ENCODE results near the gene TMEM234. TPM values are rescaled to one million over a fixed set of nuclear protein-coding genes. Genes with fewer than 3 reads are reported as not detected.

Gene TMEM234
- total and polyA plus RNA-seq, 2 of the 8 experiments (the other 6 are each of a cell fraction or from before 2014, with no cell fraction given) = 8.7 to 8.9 TPM

DNA sequence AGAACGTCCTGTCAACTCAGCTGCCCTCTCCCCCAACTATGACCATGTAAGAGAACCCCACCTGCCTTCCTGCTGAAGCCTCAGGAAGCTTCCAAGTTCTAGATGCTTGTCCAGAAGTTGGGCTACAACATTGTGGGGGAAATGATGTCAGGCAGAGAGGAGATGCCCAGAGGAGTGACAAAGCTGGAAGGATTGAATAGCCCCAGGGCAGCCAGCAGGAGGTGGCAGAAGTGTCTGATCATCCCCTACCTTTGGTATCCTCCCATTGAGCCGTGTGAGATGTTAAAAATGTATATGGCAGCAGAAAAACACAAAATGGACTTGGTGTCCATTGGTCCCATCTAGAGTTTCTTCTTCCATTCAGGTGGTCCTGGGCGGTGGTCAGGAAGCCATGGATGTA lies 6.6 kb upstream of the TMEM234 start:
- no peak overlapping the region for H3K27ac ChIP-seq (ENCODE audit: low read depth, low read length)
- ChIA-PET CTCF (ENCODE audit: partially characterized antibody) (interaction anchor here (1.0 to 6.8 kb wide), 5 partner anchors 9 to 88 kb away, joined by 3 to 38 read pairs (median 4); no protein-coding TSS in a partner anchor), POLR2A (ENCODE audit: partially characterized antibody) (interaction anchor here (1.0 to 3.0 kb wide), 8 partner anchors 9 to 122 kb away, joined by 3 to 31 read pairs (median 4); no protein-coding TSS in a partner anchor)
- no peak overlapping the region for H2BK15ac ChIP-seq (ENCODE audit: low read length)
- H4K20me1 ChIP-seq (replicated peaks in 1 of 2; ENCODE audit: control insufficient read depth in 1 of 2, insufficient read depth in 2 of 2, low read length in 2 of 2) = peaks cover 0 to 8% of the 10 kb centered on the region in 2 experiments
- no peak overlapping the region for H3K4me3 ChIP-seq (ENCODE audit: extremely low read depth in 1 of 4, insufficient read depth in 2 of 4, low read depth in 3 of 4, low read length in 4 of 4)
- 87% methylated on average over 3 of the region's 3 CpGs; no CpG with 5 or more reads in 1 of the 2 experiments for WGBS, 2 experiments (ENCODE audit: extremely low coverage in 1 of 2, insufficient coverage in 1 of 2, insufficient read length in 1 of 2, insufficient replicate concordance in 2 of 2, low coverage in 1 of 2, low lambda C conversion rate in 2 of 2, missing lambda C conversion rate in 1 of 2)
- no peaks in the 10 kb centered on the region for H3K9me3 ChIP-seq (ENCODE audit: insufficient read depth in 2 of 2, low read depth in 1 of 2, low read length in 1 of 2)
- peaks cover 25 to 73% (median 52%) of the 10 kb centered on the region in 4 experiments for H3K36me3 ChIP-seq (ENCODE audit: control insufficient read depth in 2 of 4, insufficient read depth in 4 of 4, low read length in 3 of 4)
- DNase-seq (ENCODE audit: low read depth in 1 of 2, low spot score in 2 of 2) (no peak), FAIRE-seq (no peak)
- H3K56ac ChIP-seq (replicated peaks; ENCODE audit: insufficient read length, low read depth, low read length) = no peak overlapping the region
- no peak overlapping the region for H2BK5ac ChIP-seq (ENCODE audit: low read depth, low read length)
- 0 out of 2 replicates have a peak, but pooled peaks cover 2% of the 10 kb centered on the region for H3K79me1 ChIP-seq (ENCODE audit: low read depth, low read length)
- H3K27me3 ChIP-seq (replicated peaks in 1 of 4; ENCODE audit: control insufficient read depth in 3 of 4, extremely low read depth in 1 of 4, insufficient read depth in 3 of 4, low read length in 3 of 4) = no peaks in the 10 kb centered on the region
- H3K18ac ChIP-seq (ENCODE audit: extremely low read depth, low read length) = no peak overlapping the region
- peaks cover 0 to 3% of the 10 kb centered on the region in 2 experiments; a peak in 2 of 4 replicates for H3K79me2 ChIP-seq (ENCODE audit: control insufficient read depth in 1 of 2, insufficient read depth in 2 of 2, low read length in 2 of 2)
- H4K8ac ChIP-seq (ENCODE audit: extremely low read depth, insufficient read depth, low read length) = no peak overlapping the region
- H2BK12ac ChIP-seq (ENCODE audit: low read depth, low read length) = no peak overlapping the region
- H3K23ac ChIP-seq (ENCODE audit: insufficient read length) = no peak overlapping the region
- H4K5ac ChIP-seq (ENCODE audit: insufficient read length, low read depth, low read length) = no peak overlapping the region
- no peak overlapping the region for H2BK20ac ChIP-seq (ENCODE audit: low read length)
- no peak overlapping the region for H3K4me2 ChIP-seq (ENCODE audit: insufficient read depth in 1 of 2, low read depth in 2 of 2, low read length in 2 of 2)
- no peak overlapping the region for H2BK120ac ChIP-seq (replicated peaks; ENCODE audit: low read depth, low read length)
- no peaks in the 10 kb centered on the region for H3K4me1 ChIP-seq (replicated peaks in 1 of 4; ENCODE audit: control insufficient read depth in 3 of 4, insufficient read depth in 4 of 4, low read length in 3 of 4)
- H3K4ac ChIP-seq (replicated peaks; ENCODE audit: insufficient read length, low read depth, low read length) = no peak overlapping the region
- H2AK5ac ChIP-seq (ENCODE audit: low read depth, low read length) = no peak overlapping the region
- no peak overlapping the region for H3K9ac ChIP-seq (replicated peaks in 1 of 4; ENCODE audit: extremely low read depth in 1 of 4, low read depth in 3 of 4, low read length in 3 of 4)
- H3K23me2 ChIP-seq (ENCODE audit: low read depth, low read length) = no peaks in the 10 kb centered on the region
- H4K91ac ChIP-seq (replicated peaks; ENCODE audit: insufficient read length, low read length) = no peak overlapping the region
- no peak overlapping the region for H3K14ac ChIP-seq (ENCODE audit: insufficient read length)
- no peak overlapping the region for H2AFZ ChIP-seq (ENCODE audit: low read length)
- no peak for TF ChIP-seq BACH1 (IDR thresholded peaks at IDR 0.05; ENCODE audit: low read length)
- no peak for TF ChIP-seq NANOG (IDR thresholded peaks at IDR 0.05; ENCODE audit: insufficient read depth, low read depth, low read length, poor library complexity, severe bottlenecking)
- TF ChIP-seq, protein P1, sequence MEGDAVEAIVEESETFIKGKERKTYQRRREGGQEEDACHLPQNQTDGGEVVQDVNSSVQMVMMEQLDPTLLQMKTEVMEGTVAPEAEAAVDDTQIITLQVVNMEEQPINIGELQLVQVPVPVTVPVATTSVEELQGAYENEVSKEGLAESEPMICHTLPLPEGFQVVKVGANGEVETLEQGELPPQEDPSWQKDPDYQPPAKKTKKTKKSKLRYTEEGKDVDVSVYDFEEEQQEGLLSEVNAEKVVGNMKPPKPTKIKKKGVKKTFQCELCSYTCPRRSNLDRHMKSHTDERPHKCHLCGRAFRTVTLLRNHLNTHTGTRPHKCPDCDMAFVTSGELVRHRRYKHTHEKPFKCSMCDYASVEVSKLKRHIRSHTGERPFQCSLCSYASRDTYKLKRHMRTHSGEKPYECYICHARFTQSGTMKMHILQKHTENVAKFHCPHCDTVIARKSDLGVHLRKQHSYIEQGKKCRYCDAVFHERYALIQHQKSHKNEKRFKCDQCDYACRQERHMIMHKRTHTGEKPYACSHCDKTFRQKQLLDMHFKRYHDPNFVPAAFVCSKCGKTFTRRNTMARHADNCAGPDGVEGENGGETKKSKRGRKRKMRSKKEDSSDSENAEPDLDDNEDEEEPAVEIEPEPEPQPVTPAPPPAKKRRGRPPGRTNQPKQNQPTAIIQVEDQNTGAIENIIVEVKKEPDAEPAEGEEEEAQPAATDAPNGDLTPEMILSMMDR (IDR thresholded peaks at IDR 0.05; ENCODE audit: control extremely low read depth in 1 of 3, insufficient read depth in 1 of 3, low read depth in 1 of 3, low read length in 3 of 3) = no peak
- no peak for TF ChIP-seq KDM1A (IDR thresholded peaks at IDR 0.05; ENCODE audit: borderline replicate concordance, low read length)
- no peak for TF ChIP-seq MAFK (IDR thresholded peaks at IDR 0.05; ENCODE audit: low read depth, low read length)
- TF ChIP-seq SIN3A (conservative IDR thresholded peaks at IDR 0.05 in 1 of 2, IDR thresholded peaks at IDR 0.05 in 1 of 2; ENCODE audit: low read depth in 1 of 2, low read length in 2 of 2) = no peak
- no peak for TF ChIP-seq JUN (IDR thresholded peaks at IDR 0.05; ENCODE audit: low read depth, low read length)
- no peak for TF ChIP-seq RFX5 (IDR thresholded peaks at IDR 0.05; ENCODE audit: borderline replicate concordance, low read depth, low read length)
- no peak for TF ChIP-seq RBBP5 (IDR thresholded peaks at IDR 0.05; ENCODE audit: borderline replicate concordance, low read depth, low read length)
- no peak for TF ChIP-seq BCL11A (IDR thresholded peaks at IDR 0.05; ENCODE audit: low read depth in 2 of 2, low read length in 2 of 2)
- no peak for TF ChIP-seq FOSL1 (IDR thresholded peaks at IDR 0.05; ENCODE audit: insufficient read depth, low read depth, low read length)

Measured in H1 (cell line).